ENCODE measurements around the gene PAK5. TPM values are rescaled to one million over a fixed set of nuclear protein-coding genes. Genes with fewer than 3 reads are reported as not detected.

PAK5 gene
- total RNA-seq, 4 donors from 2014 or later, result not detected

DNA sequence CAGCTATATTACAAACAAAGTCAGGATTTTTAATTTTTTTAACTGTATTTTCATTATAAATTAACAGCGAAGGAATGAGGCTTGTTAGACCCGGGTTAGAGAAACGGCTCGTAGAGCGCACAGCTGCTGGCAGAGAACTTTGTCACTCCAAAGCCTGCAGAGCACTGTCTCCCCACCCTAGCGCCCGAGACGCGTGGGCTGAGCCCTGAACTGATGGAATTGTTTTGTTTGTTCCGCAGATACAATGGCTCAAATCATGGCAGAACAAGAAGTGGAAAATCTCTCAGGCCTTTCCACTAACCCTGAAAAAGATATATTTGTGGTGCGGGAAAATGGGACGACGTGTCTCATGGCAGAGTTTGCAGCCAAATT lies 323.7 kb downstream of the PAK5 start:
- Histone ChIP-seq H3K4me3 (no peak overlapping the region), H3K36me3 (no peaks in the 10 kb centered on the region), H3K4me1 (peaks cover 0 to 8% (median 0%) of the 10 kb centered on the region in 4 donors), H3K9me3 (no peaks in the 10 kb centered on the region), H3K27ac (no peak overlapping the region), H3K27me3 (peaks cover 0 to 13% of the 10 kb centered on the region in 2 donors)
- TF ChIP-seq POLR2A (IDR thresholded peaks at IDR 0.05), result no peak
- TF ChIP-seq, protein P1, sequence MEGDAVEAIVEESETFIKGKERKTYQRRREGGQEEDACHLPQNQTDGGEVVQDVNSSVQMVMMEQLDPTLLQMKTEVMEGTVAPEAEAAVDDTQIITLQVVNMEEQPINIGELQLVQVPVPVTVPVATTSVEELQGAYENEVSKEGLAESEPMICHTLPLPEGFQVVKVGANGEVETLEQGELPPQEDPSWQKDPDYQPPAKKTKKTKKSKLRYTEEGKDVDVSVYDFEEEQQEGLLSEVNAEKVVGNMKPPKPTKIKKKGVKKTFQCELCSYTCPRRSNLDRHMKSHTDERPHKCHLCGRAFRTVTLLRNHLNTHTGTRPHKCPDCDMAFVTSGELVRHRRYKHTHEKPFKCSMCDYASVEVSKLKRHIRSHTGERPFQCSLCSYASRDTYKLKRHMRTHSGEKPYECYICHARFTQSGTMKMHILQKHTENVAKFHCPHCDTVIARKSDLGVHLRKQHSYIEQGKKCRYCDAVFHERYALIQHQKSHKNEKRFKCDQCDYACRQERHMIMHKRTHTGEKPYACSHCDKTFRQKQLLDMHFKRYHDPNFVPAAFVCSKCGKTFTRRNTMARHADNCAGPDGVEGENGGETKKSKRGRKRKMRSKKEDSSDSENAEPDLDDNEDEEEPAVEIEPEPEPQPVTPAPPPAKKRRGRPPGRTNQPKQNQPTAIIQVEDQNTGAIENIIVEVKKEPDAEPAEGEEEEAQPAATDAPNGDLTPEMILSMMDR (IDR thresholded peaks at IDR 0.05), result no peak
- DNase-seq, result no peak

DNA sequence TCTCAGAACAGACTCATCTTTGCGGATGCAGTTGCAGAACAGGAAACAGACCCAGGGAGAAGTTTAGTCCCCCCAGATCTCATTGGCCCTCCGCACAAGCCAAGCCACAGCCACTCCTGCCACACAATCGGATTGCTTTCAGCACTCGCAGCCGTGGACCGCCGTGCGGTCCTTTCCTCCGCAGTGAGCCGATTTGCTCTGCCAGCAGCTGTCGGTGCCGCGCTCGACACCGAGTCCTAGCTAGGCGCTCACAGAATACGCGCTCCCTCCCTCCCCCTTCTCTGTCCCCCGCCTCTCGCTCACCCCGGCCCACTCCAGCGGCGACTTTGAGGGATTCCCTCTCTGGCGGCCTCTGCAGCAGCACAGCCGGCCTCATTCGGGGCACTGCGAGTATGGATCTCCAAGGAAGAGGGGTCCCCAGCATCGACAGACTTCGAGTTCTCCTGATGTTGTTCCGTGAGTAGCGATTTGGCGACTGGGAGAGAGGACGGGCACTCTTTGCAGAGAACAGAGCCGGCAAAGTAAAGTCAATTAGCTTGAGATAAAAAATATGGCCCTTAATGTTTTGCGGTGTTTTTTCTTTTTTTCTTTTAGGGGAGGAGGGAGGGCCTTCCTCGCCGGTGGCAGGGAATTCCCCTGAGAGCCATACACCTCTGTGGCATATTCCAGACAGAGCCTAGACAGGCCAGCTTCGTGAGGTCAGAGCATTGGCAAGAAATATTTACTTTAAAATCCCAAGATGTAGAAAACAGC lies 324.2 kb downstream of the PAK5 start, which contains the start of gene LAMP5:
TSS of gene LAMP5 (plus strand) at position 130 of the 753 bp plus-strand sequence. CDS start at position 393, 263 bp downstream.
- DNase-seq, result no peak
- no peak within 1 kb of the TSS for H3K27ac ChIP-seq
- H3K4me3 ChIP-seq, result no peak within 1 kb of the TSS
- no peaks in the 10 kb centered on the region for H3K36me3 ChIP-seq
- peaks cover 0 to 15% of the 10 kb centered on the region in 2 donors for H3K27me3 ChIP-seq
- TF ChIP-seq POLR2A (IDR thresholded peaks at IDR 0.05), result no peak
- TF ChIP-seq, protein P1 (IDR thresholded peaks at IDR 0.05), result no peak
- H3K9me3 ChIP-seq, result no peaks in the 10 kb centered on the region
- H3K4me1 ChIP-seq, result peaks cover 0 to 8% (median 0%) of the 10 kb centered on the region in 4 donors

DNA sequence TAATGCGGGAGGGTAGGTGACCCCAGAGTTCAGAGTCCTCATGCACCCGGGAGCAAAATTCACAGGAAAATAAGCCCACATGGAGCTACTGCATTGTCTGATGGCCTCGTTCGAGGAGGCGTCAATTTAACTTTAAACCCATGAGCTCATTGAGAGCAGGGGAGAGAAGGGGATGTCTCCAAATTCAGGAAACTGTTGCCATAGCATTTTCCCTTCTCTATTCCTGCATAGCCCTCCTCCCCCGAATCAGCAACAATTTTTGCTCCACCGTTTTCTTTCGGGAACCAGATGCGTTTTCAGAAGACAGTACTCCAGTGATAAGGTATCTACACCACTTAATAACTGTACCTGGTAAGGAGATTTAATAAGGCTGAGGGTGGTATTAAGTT lies 324.8 kb downstream of the PAK5 start:
- Histone ChIP-seq H3K4me3 (no peak overlapping the region), H3K9me3 (no peaks in the 10 kb centered on the region), H3K27me3 (peaks cover 0 to 15% of the 10 kb centered on the region in 2 donors), H3K4me1 (peaks cover 0 to 8% (median 0%) of the 10 kb centered on the region in 4 donors), H3K36me3 (no peaks in the 10 kb centered on the region), H3K27ac (no peak overlapping the region)
- TF ChIP-seq POLR2A (IDR thresholded peaks at IDR 0.05), result no peak
- TF ChIP-seq, protein P1 (IDR thresholded peaks at IDR 0.05), result no peak
- DNase-seq, result no peak

DNA sequence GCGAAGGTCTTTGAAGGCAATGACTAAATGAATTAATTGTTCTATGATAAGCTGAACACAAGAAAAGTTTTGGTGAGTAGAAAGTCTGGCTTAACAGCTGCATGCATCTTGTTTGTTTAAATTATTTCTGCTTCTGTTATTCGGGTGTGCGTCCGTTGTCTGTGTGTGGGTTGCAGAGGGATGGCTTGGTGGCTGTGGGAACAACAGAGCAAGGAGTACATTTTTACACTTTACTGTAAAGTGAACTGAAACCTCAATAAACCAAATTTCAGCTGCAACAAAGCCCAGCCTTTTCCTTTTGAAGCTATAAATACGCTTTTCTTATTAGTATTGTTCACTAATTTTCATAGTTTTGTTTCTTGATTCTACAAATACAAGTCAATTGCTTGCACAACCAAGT lies 328.0 kb downstream of the PAK5 start:
- Histone ChIP-seq H3K27me3 (peaks cover 0 to 19% of the 10 kb centered on the region in 2 donors), H3K27ac (no peak overlapping the region)

DNA sequence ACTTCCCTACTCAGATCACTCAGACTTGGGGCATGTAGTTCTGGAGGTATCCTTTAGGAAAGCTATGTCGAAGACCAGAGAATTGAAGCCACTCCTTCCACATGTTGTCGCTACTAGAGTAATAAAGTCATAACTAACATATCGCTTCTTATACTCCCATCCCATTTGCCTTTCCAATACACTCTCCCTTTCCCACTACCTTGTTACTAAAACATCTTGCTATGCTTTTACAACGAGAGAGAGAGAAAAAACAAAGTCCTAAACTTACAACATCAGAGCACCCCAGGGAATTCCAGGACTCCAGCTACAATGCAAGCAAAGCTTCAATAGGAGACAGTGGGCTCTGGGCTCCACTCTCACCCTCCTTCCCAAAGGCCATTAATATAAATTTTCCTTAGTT lies 329.6 kb downstream of the PAK5 start:
- no peak for TF ChIP-seq POLR2A (IDR thresholded peaks at IDR 0.05)
- TF ChIP-seq, protein P1 (IDR thresholded peaks at IDR 0.05), result no peak
- Histone ChIP-seq H3K36me3 (no peaks in the 10 kb centered on the region), H3K4me1 (no peaks in the 10 kb centered on the region), H3K9me3 (no peaks in the 10 kb centered on the region), H3K27me3 (peaks cover 0 to 17% of the 10 kb centered on the region in 2 donors), H3K4me3 (no peak overlapping the region), H3K27ac (no peak overlapping the region)
- no peak for DNase-seq

More for the DNA sequence above, 328.0 kb downstream of the PAK5 start:
- H3K4me1 ChIP-seq, result peaks cover 0 to 4% (median 0%) of the 10 kb centered on the region in 4 donors
- no peaks in the 10 kb centered on the region for H3K9me3 ChIP-seq
- no peak overlapping the region for H3K4me3 ChIP-seq
- no peak for TF ChIP-seq POLR2A (IDR thresholded peaks at IDR 0.05)
- TF ChIP-seq, protein P1 (IDR thresholded peaks at IDR 0.05), result no peak
- DNase-seq, result no peak
- H3K36me3 ChIP-seq, result no peaks in the 10 kb centered on the region

All from Peyer's patch (tissue), 4 donors.